HG02571 (cell line): ENCODE results near the gene CCNDBP1.
"Not testable (repeated sequence)": the region's sequence is repeated elsewhere in the genome, so short reads cannot be mapped to it uniquely, and the experiment has no call there.

Experiments used
- ATAC-seq: cut with Tn5 transposase; IDR thresholded peaks from one replicate; pipeline ENCODE4 v1.9.1; 2021; ENCODE audit warnings: mild to moderate bottlenecking, moderate library complexity; ENCODE audit not compliant: unreplicated experiment

Gene CCNDBP1

DNA sequence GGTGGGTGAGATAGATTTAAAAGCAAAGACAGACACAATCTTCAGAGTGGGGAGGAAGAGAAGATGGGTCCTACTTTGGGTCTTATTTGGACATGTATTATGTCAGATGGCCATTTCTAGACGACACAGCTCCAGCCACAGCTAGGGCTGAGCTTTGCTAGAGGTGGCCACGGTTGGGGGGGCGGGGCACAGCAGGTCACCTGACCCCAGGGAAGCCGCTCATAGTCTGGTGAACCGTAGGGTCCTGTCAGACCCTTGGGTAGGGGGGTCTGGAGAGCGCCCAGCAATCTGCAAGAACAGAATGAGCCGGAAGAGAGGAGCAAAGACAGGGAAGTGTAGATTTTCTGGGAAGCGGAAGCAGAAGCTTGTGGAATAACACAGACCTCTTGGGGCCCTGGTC, 29.0 kb downstream of the CCNDBP1 start:
- no peak for ATAC-seq

DNA sequence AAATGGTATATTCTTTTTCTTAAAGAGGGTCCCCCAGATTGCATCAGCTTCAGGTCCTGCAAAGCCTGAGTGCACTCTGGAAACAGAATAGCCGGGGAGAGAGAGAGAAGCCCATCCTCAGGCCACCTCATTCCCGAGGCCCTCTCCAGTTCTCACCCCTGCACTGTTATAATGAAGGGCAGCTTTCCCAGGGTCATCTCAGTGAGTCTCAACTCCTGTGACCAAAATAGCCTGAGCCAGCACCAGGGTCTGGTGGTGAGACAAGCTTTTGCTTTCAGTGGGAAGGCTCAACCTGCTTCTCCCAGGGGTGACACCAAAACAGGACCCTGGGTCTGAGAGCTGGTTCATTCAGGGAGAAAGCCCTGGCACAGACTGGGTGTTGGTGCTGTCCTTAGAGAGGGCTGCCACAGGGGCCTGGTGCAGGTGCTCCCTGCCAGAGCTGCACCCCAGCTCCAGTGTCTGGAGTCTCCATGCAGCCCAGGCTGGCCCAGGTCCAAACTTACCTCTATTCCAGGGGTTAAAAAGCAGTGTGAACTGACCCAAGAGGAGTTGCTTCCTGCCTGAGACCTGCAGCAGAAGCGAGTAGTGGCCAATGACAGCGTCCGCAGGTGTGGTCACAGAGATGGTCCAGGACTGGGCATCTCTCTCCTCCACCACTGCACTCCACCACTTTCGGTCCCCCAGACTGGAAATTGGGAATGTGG, 29.5 kb downstream of the CCNDBP1 start:
- ATAC-seq, result no peak

DNA sequence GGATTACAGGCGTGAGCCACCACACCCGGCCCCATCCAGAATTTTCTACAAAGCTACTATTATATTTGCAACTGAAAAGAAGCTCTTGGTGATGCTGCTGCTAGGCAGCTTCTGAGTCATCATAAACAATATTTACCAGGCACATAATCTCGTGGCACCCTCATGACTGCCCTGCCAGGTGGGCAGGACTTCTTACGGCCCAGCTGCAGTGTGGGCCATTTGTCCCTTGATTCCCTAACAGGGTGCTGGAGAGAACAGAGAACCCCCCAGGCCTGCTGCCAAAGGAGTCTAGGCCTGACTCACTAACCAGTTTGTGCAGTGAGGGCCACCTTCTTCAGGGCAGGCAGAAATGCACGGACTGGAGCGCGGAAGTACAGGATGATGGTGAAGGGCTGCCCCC, 30.8 kb downstream of the CCNDBP1 start:
- no peak for ATAC-seq

GRCh38 chr15:43218908-43219706, 33.9 kb downstream of the CCNDBP1 start:
- ATAC-seq, result no peak

DNA sequence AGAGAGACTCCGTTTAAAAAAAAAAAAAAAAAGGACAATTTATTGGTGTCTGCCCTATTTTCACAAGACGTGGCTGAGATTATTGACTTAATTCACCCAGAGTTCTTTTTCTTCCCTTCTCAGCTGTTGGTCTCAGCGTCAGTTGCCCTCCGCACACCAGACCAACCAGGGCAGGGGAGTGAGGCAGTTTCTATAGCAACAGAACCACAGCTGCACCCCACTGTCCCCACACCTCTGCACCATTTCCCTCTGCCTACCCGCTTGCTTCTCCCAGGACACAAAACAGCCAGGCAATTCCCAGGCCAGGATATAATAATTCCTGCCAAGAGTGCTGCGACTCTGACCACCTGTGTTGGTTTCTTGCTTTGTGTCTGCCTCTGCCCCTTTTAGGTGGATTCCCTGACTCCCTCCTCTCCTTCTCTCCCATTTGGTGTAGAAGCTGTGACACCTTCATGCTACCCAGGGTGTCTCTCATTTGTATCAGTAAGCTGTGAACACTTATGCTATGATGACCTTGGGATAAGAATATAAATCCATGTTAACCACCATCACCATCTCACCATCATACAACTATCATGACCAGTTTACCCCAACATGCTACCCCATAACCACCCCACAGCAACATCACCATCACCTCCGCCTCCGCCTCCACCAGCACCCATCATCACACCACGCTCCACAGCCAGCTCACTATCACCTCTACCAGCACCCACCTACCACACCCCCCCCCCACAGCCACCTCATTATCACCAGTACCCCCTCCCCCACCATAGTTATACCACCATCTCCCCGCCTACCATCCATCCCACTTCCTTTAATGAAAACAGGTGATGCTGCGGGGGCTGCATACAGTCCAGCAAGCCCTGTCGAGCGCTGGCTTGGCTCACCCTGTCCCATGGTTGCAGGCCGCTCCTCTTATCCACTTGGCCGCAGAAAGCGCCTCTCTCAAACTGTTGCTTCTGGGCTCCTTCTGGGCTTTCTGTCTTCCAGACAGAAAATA, 35.0 kb downstream of the CCNDBP1 start:
- no peak for ATAC-seq

DNA sequence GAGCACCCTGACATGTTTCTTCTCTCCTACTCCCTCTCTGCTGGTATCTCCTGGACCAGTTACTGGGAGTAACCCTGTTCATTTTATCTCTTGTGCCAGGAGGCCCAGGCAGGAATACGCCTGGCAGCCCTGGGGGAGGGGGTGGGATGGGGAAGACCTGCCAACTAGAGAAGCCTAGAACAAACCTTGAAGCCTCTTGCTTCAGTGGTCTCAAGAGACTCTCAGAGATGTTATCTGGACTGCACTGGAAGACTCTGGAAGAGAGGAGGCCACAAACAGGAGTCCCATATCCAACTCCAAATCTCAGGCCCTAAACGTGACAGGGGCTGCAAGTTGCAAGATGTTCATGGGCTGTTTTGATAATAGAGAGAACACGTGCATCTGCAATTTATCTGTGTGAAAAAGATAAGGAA, 35.8 kb downstream of the CCNDBP1 start, which contains the start of gene EPB42:
EPB42 (minus strand) TSS at position 28 of the 413 bp plus-strand sequence. CDS start 193 bp downstream, outside the sequence.
- no peak for ATAC-seq

GRCh38 chr15:43221422-43221821, 36.2 kb downstream of the CCNDBP1 start:
- ATAC-seq, result no peak

GRCh38 chr15:43225201-43225949, 40.2 kb downstream of the CCNDBP1 start:
- ATAC-seq, result no peak

DNA sequence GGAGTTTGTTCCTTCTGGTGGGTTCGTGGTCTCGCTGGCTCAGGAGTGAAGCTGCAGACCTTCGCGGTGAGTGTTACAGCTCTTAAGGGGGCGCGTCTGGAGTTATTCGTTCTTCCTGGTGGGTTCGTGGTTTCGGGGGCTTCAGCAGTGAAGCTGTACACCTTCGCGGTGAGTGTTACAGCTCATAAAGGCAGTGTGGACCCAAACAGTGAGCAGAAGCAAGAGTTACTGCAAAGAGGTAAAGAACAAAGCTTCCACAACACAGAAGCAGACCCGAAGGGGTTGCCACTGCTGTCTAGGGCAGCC, 40.7 kb downstream of the CCNDBP1 start:
- ATAC-seq, result not testable (repeated sequence)

DNA sequence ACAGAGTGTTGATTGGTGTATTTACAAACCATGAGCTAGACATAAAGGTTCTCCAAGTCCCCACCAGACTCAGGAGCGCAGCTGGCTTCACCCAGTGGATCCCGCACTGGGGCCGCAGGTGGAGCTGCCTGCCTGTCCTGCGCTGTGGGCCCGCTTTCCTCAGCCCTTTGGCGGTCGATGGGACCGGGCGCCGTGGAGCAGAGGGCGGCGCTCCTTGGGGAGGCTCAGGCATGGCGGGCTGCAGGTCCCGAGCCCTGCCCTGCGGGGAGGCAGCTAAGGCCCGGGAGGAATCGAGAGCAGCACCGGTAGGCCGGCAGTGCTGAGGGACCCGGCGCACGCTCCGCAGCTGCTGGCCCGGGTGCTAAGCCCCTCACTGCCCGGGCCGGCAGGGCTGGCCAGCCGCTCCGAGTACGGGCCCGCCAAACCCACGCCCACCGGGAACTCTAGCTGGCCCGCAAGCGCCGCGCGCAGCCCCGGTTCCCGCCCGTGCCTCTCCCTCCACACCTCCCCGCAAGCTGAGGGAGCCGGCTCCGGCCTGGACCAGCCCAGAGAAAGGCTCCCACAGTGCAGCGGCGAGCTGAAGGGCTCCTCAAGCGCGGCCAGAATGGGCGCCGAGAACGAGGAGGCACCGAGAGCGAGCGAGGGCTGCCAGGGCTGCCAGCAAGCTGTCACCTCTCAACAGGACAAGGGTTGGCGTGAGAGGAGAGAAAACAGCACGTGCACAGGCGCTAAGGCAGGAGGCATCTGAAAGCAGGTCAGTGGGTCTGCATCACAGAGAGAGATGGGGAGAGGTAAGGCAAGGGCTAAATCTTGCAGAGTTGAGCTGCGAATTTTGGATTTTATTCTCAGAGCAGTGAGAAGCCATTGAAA, 41.5 kb downstream of the CCNDBP1 start:
- ATAC-seq, result no peak

GRCh38 chr15:43229977-43230376, 44.8 kb downstream of the CCNDBP1 start:
- ATAC-seq, result no peak

GRCh38 chr15:43230640-43231115, 45.5 kb downstream of the CCNDBP1 start:
- ATAC-seq, result no peak

DNA sequence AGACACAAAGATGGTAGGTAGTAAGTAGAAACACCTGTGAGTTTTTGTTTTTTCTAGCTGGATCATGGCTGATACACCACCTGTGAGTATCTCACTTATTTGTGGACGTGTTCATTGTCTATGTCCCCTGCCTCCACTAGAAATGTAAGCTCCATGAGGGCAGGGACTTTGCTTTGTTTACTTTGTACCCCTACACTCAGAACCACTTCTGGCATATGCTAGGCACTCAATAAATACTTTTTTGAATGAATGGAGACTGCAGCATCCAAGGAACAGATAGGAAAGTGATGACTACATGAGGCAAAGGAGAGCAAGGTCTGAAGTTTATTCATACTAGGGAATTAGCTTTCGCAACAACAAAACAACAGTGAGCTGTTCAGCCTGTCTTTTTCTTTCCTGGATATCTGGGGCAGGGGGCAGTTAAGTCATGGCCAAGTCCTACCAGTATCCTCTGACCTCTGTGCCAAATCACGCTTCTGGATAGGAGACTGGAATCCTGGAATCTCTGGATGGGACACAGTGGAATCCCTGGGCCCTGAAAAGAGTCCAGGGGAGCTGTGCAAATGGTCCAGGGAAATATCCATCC, 47.2 kb downstream of the CCNDBP1 start:
- no peak for ATAC-seq

DNA sequence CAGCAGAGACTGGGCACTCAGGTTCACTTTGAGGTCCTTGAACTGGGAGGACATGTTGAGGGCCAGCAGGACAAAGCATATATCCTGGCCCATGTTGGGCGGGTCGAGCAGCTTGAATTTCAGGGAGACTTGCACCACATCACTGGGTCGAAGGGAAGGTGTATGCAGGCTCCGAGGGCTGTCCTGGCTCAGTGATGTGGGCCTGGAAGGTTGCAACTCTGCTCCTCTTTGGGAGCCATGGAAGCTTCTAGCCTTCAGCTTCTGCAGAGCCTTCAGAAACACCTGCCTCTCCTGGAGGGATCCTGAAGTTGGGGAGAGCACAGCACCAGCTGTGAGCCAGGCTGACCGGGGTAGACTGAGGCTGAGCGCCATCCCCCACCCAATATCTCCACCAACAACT, 50.3 kb downstream of the CCNDBP1 start:
- no peak for ATAC-seq

GRCh38 chr15:43237842-43238470, 52.8 kb downstream of the CCNDBP1 start:
- ATAC-seq, result no peak

DNA sequence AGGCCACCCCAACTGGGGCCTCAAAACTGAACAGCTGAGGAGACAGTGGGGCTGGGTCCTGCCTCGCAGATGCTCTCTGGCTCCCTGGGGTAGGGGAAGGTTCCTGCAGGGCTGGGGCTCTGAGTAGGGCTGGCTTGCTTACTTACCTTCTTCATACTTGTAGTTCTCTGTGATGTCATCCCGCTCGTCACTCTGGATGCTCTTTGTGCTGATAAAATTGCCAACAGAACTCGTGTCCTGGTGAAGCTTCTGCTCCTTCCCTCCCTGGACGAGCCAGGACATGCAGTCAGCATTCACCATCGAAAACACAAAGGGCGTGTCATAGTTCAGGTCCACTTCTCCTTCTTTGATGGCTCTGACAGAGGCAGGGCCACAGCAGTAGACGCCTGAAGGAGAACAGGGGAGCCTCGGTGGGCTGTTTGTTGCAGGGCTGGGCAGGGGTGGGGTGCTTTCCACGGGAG, 53.5 kb downstream of the CCNDBP1 start:
- ATAC-seq, result no peak

DNA sequence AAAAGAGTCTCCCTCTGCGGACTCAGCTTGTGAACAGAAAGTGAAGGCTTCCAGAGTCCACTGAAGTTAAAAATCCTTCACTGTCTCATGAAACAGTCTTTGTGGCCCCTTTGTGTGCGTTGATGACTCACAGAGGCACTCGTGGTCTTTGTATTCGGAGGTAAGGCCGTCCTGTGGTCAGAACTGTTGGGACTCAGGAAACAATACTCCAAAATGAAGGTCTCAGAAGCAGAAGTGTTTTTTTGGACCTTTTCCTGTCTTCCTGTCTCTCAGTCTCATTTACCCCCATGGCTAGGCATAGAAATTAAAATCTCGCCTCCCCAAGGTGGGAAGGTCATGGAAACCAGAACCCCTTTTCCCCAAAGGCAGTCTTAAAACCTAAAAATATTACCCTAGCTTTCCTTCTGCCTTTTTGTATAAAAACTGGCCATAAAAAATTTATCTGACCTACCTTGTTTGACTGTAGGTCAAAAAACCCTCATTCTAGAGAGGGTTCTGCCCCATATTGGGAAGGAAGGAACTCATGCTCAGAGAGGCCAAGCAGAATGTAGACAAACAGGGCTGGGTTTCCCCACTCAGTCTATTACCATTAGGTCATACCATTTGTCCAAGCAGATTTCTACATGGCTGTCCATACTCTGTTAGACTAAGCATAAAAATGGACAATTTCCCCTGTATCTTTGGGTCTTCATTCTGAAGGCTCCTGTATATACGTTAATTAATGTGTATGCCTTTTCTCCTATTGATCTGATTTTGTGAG, 54.7 kb downstream of the CCNDBP1 start:
- ATAC-seq, result no peak

GRCh38 chr15:43241100-43241499, 55.9 kb downstream of the CCNDBP1 start:
- ATAC-seq, result no peak
